Ovary (tissue), 3 donors: ENCODE data around the gene AHCY.

Experiments
- CTCF ChIP-seq, 3 donors: fragments of 450-650 bp in 2 of 3; fragments of 200-600 bp in 1 of 3; IDR thresholded peaks; one replicate each; pipeline versions ENCODE4 v1.5.1 to v1.8.0; 2016 to 2022; ENCODE audit warnings: antibody characterized with exemption in 3 of 3, mild to moderate bottlenecking in 1 of 3
- EP300 ChIP-seq: sonication (generic); formaldehyde crosslinking; IDR thresholded peaks from one replicate; pipeline ENCODE4 v1.6.1; 2017; ENCODE audit warnings: antibody characterized with exemption
- donor health status: DM: no; HTN: no; CAD: no.

- TF ChIP-seq CTCF (IDR thresholded peaks at IDR 0.05): peak in 1 of 3 donors; percentile 25
- TF ChIP-seq EP300: no peak
Measured at GRCh38 chr20:34302312-34302722, 838 bp downstream of the AHCY start.
